ENCODE data around the gene ROR1.

DNA sequence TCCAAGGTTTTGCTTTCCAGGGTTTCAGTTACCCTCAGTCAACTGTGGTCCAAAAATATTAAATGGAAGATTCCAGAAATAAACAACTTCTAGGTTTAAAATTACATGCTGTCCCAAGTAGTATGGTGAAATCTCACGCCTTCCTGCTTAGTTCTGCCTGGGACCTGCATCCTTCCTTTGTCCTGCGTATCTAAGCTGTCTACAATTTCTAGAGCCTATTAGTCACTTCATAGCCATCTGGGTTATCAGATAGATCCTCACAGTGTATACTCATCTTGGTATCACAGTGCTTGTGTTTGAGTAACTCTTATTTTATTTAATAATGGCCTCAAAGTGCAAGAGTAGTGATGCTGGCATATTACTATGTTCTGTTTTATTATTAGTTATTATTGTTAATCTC, 157.7 kb downstream of the ROR1 start:
- TF ChIP-seq CTCF (IDR thresholded peaks at IDR 0.05) (no peak), EP300 (IDR thresholded peaks at IDR 0.05) (no peak)

All from suprapubic skin (tissue), 3 donors.